HG03378 (cell line): ENCODE data around the gene SPECC1L.

Experiments used
- ATAC-seq: cut with Tn5 transposase; IDR thresholded peaks from one replicate; pipeline ENCODE4 v1.9.1; 2021; ENCODE audit warnings: mild to moderate bottlenecking, moderate library complexity; ENCODE audit not compliant: unreplicated experiment

The SPECC1L gene

DNA sequence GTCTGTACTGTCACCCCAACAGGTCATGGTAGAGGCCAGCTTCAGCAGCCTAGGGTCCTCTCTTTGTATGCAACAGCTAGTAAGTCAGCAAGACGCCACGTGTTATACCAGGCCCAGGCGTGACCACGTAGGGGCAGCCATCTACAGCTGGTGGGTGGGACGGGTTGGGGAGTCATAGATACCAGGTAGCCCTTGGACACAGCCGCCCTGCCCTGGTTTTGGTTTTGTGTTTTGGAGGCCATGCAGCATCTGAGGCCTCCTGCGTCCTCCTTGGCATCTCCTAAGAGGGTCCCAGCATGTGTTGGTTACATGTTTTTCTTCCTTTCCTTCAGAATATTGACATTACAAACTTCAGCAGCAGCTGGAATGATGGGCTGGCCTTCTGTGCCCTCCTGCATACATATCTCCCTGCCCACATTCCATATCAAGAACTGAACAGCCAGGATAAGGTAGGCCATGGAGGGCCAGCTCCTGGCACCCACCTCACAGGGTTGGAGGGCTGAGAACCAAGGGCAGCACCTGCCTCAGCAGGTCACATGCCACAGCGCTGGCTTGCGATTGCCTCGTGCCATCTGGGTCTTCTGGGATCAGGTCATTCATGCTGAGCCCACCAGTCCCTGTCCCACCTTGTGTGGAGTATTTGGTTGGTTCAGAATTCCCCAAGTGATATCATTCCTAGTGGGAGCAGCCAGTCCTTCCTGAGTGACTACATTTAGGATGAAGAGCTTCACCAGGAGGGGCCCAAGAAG is 140.8 kb downstream of the SPECC1L start:
- ATAC-seq, result no peak

DNA sequence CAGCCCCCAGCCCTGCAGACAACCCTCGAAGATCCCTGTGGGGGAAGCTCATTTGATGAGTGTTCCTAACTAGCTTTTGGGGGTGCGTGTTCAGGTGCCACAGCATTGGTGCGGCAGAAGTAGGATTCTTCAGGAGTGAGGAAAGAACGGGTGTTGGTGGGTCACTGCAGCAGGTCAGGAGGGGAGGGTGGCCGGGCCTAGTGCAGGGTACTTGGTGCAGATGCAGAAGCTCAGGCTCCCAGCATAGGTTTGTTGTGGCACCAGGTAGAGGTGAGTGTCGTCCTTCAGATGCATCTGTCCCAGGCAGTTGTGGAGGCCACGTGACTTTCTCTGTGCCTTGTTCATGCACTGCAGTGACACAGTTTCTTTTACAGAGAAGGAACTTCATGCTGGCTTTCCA is 141.6 kb downstream of the SPECC1L start:
- no peak for ATAC-seq

- ATAC-seq, result no peak
Measured at GRCh38 chr22:24413271-24413670, 142.6 kb downstream of the SPECC1L start.

GRCh38 chr22:24413736-24414385 is 143.2 kb downstream of the SPECC1L start:
- ATAC-seq, result no peak

- ATAC-seq, result no peak
Measured at GRCh38 chr22:24414523-24414922, 143.9 kb downstream of the SPECC1L start.

DNA sequence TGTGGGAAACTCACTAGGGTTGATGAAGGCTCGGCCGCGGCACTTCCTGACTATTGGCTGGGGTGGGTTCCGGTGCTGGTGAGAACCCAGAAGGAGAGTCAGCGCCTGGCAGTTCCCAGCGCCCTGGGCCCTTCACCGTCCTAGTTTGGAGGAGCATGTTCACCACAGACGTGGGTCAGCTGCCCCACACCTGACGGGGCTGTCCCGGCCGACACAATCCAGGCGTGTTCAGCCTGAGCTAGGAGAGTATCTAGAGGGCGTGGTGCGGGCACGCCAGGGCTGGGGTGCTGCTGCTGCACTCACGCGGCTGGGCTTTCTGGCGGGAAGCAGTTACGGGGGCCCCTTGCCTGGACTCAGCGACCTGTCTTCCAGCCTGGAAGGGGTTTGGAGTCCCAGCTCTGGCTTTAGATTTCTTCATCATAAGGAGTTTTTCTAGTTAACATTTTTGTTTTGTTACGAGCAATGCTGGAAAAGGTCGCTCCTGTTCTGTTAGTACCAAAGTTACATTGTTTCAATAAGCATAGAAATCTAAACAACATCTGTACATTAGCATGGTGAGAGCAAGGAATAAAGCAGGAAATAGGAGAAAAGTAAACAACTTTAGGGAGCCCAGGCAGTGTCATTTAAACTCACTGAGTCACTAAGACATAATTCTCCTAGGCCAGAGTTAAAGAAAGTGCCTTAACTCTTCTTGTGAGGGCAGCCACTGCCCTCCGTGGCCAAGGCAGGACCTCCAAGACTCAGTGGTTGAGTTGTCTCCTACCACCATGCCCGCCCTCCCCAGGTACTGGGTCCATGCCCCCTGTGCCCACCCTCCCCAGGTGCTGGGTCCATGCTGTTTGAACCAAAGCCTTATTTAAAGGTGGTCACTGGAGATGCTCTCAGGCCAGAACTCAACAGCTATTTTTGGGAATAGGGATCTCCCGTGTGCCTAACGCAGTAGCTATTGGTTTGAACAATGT is 144.6 kb downstream of the SPECC1L start:
- no peak for ATAC-seq

GRCh38 chr22:24416095-24416494 is 145.5 kb downstream of the SPECC1L start:
- ATAC-seq, result no peak

DNA sequence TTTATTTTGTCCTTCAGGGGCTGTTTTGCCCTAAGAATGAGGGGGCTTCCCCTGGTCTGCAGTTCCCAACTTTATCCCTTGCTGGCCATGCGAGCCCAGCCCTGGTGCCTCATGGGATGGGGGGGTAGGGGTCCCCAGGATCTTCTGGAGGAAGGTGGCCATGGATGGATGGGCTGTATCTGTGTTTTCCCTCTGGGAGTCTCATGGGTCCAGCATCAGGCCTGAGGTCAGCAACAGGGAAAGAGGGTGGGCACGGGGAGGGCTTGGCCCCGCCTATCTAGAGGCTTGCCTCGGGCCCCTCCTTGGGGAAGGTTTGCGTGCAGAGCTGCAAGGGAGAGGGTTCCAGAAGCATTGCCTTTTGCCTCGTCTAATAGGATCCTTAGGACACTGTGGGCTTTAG is 146.0 kb downstream of the SPECC1L start:
- no peak for ATAC-seq

DNA sequence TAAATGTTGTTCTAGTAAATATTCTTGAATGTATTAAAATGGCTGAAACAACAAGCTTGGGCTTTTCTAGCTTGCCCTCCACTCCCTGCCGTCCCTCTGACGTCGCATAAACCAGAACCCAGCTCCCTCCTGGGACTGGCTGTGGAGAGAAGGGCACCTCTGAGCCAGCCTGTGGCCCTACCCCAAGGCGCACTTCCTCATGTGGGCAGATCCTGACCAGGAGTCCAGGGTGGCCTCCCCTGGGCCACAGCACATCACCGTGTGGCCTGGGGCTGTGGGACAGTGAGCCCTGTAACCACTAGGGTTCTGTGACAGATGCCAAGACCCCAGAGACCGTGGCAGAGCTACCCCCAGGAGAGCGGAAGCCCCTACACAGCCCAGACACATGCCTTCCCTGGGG is 146.6 kb downstream of the SPECC1L start:
- no peak for ATAC-seq

GRCh38 chr22:24417901-24418641 is 147.4 kb downstream of the SPECC1L start:
- no peak for ATAC-seq

GRCh38 chr22:24418786-24419474 is 148.3 kb downstream of the SPECC1L start:
- ATAC-seq, result no peak

DNA sequence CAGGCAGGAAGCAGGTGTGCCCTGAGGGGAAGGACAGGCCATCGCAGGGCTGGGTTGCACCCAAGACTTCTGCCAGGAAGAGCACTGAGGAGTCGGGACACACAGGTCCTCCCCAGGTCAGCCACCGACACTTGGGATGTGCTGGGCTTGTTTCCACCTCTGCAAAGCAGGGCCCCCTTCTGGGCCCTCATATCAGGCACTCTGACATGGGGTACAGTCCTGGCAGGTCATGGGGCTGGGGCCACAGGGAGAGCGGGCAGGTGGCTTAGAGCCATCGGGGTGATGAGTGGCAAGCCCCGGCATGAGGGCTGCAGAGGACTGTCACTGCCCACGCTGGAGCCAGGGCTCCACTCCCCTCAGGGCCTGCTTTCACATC is 148.8 kb downstream of the SPECC1L start:
- ATAC-seq, result no peak

DNA sequence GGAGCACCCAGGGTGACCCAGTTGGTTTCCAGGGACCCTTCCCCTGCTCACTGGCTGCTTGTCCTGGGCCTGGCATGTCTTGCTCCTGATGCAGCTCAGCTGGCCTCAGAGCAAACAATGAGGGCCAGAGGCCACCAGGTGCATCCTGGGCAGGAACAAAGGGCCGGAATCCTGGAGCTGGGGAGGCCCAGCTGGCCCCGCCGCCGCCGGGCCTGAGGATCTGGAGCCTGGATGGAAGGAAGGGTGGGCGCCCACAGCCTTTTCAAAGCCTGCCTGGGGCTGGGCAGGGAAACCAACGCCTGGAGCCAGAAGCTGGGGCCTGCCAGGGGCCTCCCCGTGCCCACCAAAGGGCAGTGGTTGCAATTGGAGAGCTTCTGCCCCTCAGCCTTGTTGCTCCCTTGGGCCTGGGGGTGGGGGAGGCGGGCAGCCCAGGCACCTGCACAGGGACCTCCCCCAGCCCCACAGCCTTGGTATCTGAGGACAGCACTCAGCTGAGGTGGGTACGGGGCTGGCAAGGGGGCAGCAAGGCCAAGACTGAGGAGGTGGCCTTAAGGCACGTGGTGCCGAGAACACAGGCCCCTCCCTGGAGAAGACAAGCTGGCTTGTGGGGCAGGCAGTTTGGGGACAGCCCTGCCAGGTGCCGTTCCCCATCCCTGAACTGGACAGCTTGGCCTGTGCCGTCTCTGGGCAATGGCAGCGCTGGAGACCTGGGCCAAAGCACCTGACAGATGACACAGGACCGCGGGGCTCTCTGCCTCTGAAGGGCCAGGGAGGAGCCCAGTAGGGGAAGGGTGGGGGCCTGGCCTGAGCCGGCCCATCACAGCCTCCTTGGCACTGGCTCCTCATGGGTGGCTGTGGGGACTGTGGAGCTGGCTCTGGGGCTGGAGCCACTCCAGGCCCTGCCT is 149.7 kb downstream of the SPECC1L start:
- ATAC-seq, result no peak

GRCh38 chr22:24420977-24421343 is 150.3 kb downstream of the SPECC1L start:
- no peak for ATAC-seq

GRCh38 chr22:24421428-24421931 is 150.8 kb downstream of the SPECC1L start:
- no peak for ATAC-seq

DNA sequence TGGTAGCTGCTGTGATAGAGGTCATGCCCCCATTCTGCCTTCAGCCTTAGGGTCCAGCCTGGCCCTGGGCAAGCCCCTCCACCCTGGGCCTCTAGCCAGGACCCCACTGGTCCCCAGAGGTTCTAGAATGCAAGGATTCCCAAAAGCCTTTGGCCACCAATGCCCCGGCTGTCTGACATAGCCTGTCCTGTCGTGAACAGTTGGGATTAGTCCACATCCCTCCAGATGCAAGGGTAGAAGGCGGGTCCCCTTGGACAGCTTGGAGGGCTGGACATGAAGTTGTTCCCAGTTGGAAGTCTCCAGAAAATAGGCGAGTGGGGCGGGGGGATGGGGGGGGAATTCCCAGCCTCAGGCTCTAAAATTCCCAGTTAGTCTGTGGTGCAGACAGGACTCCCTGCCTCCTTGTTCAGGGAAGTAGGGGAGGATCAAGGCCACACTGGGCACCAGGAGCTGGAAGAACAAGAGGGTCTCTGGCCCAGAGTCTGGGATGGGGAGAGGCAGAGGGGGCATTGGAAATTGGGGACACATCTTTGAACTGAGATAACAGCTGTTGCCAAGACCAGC is 151.6 kb downstream of the SPECC1L start:
- ATAC-seq, result no peak

- no peak for ATAC-seq
Measured at GRCh38 chr22:24423519-24424000, 152.9 kb downstream of the SPECC1L start.
